RWPE1 (cell line): Measurements from ENCODE around the gene ST8SIA3.

ENCODE experiments used
- CTCF ChIA-PET: fragments of 350-600 bp; sonication (Branson Sonifier 250); formaldehyde crosslinking; extraction: SDS; loops from one replicate; lab custom pipeline; 2021; lab: Yijun Ruan, JAX
- POLR2A ChIA-PET: fragments of 400-600 bp; formaldehyde crosslinking; extraction: SDS; loops from one replicate; lab custom pipeline; 2020; ENCODE audit warnings: antibody characterized with exemption; ENCODE audit not compliant: low non-redundant PET; lab: Yijun Ruan, JAX
- DNase-seq: peaks from one replicate; pipeline ENCODE4 v3.0.0; 2012; ENCODE audit warnings: low spot score
- H3K27ac ChIP-seq: fragments of 450-650 bp; 2 replicates; pipeline ENCODE4 v1.5.1; 2017
- TF ChIP-seq, protein P1 (sequence below): fragments of 450-650 bp; conservative IDR thresholded peaks from 2 replicates; pipeline ENCODE4 v1.5.1; 2017; ENCODE audit warnings: low read depth, mild to moderate bottlenecking

The ST8SIA3 gene

DNA sequence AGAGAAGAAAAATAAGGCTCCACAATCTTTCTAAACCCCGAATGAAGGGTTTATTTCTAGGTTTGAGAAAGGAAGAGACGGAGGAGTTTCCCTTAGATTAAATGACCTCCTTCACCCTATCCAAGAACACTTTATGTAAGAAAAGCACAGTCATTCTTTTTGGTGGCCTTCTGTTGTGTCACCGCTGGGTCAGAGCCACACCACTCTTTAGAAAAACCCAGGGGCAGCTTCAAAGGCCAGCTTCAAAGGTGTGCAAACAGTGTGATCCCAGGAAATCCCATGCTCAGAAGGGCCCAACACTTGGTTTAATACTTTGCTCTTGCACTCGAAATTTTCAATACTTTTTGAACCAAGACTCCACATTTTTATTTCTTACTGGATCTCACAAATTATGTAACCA, 7.1 kb downstream of the ST8SIA3 start:
- ChIA-PET POLR2A (no interaction called here), CTCF (no interaction called here)
- no peak for DNase-seq

DNA sequence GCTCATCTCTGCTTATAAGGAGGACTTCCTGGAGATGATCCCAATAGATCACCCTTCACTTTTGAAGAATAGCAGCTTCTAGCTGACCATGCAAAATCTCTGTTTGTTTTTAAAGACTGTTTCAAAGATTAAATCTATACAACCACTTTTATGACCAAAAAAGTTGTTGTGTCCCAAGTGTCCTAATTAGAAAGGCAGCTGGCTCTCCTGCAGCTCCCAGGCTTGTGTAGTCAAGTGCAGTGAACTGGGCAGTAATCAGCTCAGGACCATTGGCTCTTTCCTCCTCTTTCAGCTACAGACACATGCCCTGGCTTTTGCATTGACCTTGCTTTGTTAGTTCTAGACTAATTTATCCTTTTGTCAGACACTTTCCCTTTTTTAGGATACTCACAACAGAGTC, 10.4 kb downstream of the ST8SIA3 start:
- DNase-seq: no peak
- TF ChIP-seq, protein P1, sequence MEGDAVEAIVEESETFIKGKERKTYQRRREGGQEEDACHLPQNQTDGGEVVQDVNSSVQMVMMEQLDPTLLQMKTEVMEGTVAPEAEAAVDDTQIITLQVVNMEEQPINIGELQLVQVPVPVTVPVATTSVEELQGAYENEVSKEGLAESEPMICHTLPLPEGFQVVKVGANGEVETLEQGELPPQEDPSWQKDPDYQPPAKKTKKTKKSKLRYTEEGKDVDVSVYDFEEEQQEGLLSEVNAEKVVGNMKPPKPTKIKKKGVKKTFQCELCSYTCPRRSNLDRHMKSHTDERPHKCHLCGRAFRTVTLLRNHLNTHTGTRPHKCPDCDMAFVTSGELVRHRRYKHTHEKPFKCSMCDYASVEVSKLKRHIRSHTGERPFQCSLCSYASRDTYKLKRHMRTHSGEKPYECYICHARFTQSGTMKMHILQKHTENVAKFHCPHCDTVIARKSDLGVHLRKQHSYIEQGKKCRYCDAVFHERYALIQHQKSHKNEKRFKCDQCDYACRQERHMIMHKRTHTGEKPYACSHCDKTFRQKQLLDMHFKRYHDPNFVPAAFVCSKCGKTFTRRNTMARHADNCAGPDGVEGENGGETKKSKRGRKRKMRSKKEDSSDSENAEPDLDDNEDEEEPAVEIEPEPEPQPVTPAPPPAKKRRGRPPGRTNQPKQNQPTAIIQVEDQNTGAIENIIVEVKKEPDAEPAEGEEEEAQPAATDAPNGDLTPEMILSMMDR: no peak
- H3K27ac ChIP-seq: no peak overlapping the region
- ChIA-PET CTCF (no interaction called here), POLR2A (no interaction called here)

More for the DNA sequence above, 7.1 kb downstream of the ST8SIA3 start:
- TF ChIP-seq, protein P1: no peak
- no peak overlapping the region for H3K27ac ChIP-seq

DNA sequence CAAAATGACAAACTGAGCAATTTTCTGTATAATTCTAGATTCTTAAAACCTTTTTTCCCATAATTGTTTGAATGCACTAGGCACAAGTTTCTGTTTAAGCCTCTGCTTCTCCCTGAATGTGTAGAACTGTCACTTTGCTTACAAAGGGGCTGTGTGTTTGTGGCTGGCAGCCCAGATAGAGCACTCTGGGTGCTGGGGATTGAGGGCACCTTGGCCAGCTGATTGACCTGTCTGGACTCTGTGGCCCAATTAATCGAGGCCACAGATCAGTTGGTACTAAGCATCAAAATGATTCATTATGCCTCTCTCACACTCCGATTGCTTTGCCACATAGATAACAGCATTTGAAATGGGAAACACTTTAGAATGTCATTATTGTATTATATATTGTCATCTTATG, 12.1 kb downstream of the ST8SIA3 start:
- ChIA-PET CTCF (no interaction called here), POLR2A (no interaction called here)
- TF ChIP-seq, protein P1: no peak
- H3K27ac ChIP-seq: no peak overlapping the region
- DNase-seq: no peak

DNA sequence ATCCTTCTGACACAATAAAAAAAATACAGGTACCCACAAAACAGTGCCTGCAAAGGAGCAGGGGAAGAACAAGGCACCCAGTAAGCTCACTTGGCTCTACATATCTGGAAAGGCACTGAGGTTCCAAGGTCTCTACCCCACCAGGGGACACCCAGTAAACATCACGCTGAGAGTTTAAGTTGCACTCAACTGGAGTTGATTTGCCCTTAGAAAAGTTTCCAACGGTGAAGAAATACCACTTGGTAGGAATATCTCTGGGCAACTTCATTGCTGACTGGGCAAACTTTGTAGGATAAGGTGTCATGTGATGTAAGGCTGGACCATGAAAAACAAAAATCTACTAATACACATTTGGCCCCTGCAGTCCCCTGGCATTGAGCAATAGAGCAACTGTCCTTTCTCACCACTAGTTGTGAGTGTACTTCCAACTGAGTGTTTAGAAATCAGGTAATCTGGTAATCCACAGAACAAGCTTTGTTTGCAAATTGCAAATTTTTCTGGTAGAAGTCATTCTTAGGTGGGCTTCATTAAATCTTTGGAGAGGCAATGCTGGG, 14.2 kb downstream of the ST8SIA3 start:
- ChIA-PET CTCF (no interaction called here), POLR2A (no interaction called here)
- TF ChIP-seq, protein P1: no peak
- no peak for DNase-seq
- no peak overlapping the region for H3K27ac ChIP-seq

DNA sequence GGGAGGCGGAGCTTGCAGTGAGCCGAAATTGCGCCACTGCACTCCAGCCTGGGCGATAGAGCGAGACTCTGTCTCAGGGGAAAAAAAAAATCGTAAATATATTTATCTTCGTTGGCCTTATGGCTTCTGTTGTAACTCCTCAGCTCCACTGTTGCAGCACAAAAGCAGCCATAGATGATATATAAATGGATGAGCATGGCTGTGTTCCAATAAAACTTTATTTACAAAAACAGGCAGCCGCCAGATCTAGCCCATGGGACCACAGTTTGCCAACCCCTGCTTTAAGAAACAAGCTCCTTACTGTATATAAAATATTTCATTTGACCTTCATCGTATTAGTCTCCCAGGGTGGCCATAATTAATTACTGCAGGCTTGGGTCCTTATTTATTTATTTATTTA, 20.1 kb downstream of the ST8SIA3 start:
- ChIA-PET CTCF (no interaction called here), POLR2A (no interaction called here)
- H3K27ac ChIP-seq: no peak overlapping the region
- TF ChIP-seq, protein P1: no peak
- DNase-seq: no peak

DNA sequence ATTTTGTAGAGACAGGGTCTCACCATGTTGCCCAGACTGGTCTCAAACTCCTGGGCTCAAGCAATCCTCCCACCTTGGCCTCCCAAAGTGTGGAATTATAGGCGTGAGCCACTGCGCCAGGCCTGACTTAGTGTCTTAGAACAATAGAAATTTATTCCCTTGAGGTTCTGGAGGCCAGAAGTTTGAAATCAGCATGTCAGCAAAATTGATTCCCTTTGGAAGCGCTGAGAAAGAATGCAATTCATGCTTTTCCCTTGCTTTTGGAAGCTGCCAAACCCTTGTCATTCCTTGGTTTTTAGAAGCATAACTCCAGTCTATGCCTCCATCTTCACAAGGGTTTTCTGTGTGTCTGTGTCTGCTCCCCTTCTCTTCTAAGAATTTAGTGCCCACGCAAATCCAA, 20.7 kb downstream of the ST8SIA3 start:
- POLR2A ChIA-PET: no interaction called here
- CTCF ChIA-PET: no interaction called here
- DNase-seq: no peak
- TF ChIP-seq, protein P1: no peak
- H3K27ac ChIP-seq: no peak overlapping the region
